ENCODE data around the gene PTPRG. TPM values are rescaled to one million over a fixed set of nuclear protein-coding genes. Genes with fewer than 3 reads are reported as not detected.

The PTPRG gene
- total RNA-seq, 1 experiment from 2014 or later = 0.74 TPM

DNA sequence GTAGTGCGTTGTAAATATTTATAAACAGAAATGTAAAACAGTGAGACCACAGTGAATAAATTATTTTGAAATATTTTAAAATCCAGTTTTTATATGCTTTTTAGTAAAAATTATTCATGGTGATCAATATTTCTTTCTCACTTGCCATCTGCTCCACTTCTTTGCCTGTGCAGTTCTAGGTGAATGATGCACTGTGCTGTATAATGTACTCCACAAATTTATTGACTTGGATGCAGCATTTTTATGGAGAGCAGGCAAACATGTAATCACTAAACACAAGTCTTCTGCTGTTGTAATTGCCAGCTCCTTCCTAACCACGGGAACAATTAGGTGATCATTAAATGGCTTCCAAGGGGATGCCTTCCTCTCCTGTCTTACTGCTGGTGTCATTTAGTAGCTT lies 395.9 kb downstream of the PTPRG start:
- Histone ChIP-seq H3K4me1 (ENCODE audit: control insufficient read depth, insufficient read depth, low read length) (no peaks in the 10 kb centered on the region), H3K36me3 (ENCODE audit: control insufficient read depth, insufficient read depth, low read length) (no peaks in the 10 kb centered on the region), H3K4me3 (ENCODE audit: low read depth in 2 of 2, low read length in 2 of 2) (no peak overlapping the region), H3K27ac (ENCODE audit: low read length) (no peak overlapping the region), H3K27me3 (ENCODE audit: control insufficient read depth, insufficient read depth, low read length) (no peaks in the 10 kb centered on the region), H3K9me3 (ENCODE audit: control insufficient read depth, insufficient read depth, low read depth, low read length) (no peaks in the 10 kb centered on the region)
- POLR2A ChIA-PET = no interaction called here
- BruUV-seq (replicated peaks) = no TSS peak
- in situ Hi-C loops (cut with HindIII; ENCODE audit: low pct_unique_long_range_greater_than_20kb, low sequenced_read_pairs) = no loop called here
- CTCF ChIA-PET = no interaction called here
- ATAC-seq = no peak
- no peak for DNase-seq (ENCODE audit: low read depth, low spot score)
- TF ChIP-seq POLR2AphosphoS5 (IDR thresholded peaks at IDR 0.05; ENCODE audit: low read depth, low read length) (no peak), TCF7L2 (IDR thresholded peaks at IDR 0.05; ENCODE audit: low read depth, low read length) (no peak), SIN3A (IDR thresholded peaks at IDR 0.05; ENCODE audit: borderline replicate concordance, insufficient read depth, low read depth, low read length) (no peak)
- intact Hi-C loops (cut with micrococcal nuclease; ENCODE audit: unreplicated experiment) = no loop called here

GRCh38 chr3:61960976-61961375 lies 399.6 kb downstream of the PTPRG start:
- no TSS peak for BruUV-seq (replicated peaks)
- ChIA-PET POLR2A (no interaction called here), CTCF (no interaction called here)
- in situ Hi-C loops (cut with HindIII; ENCODE audit: low pct_unique_long_range_greater_than_20kb, low sequenced_read_pairs) = no loop called here
- TF ChIP-seq CTCF (IDR thresholded peaks at IDR 0.05) (no peak), POLR2AphosphoS5 (IDR thresholded peaks at IDR 0.05; ENCODE audit: low read depth, low read length) (no peak), TCF7L2 (IDR thresholded peaks at IDR 0.05; ENCODE audit: low read depth, low read length) (no peak), REST (IDR thresholded peaks at IDR 0.05; ENCODE audit: insufficient read depth in 1 of 2, low read depth in 2 of 2, low read length in 1 of 2) (no peak), SIN3A (IDR thresholded peaks at IDR 0.05; ENCODE audit: borderline replicate concordance, insufficient read depth, low read depth, low read length) (no peak)
- no peak for DNase-seq (ENCODE audit: low read depth, low spot score)
- H3K27me3 ChIP-seq (ENCODE audit: control insufficient read depth, insufficient read depth, low read length) = no peaks in the 10 kb centered on the region
- H3K36me3 ChIP-seq (ENCODE audit: control insufficient read depth, insufficient read depth, low read length) = no peaks in the 10 kb centered on the region
- no peak overlapping the region for H3K27ac ChIP-seq (ENCODE audit: low read length)
- ATAC-seq = no peak
- H3K9me3 ChIP-seq (ENCODE audit: control insufficient read depth, insufficient read depth, low read depth, low read length) = no peaks in the 10 kb centered on the region
- intact Hi-C loops (cut with micrococcal nuclease; ENCODE audit: unreplicated experiment) = no loop called here
- H3K4me3 ChIP-seq (ENCODE audit: low read depth in 2 of 2, low read length in 2 of 2) = no peak overlapping the region
- H3K4me1 ChIP-seq (ENCODE audit: control insufficient read depth, insufficient read depth, low read length) = no peaks in the 10 kb centered on the region

DNA sequence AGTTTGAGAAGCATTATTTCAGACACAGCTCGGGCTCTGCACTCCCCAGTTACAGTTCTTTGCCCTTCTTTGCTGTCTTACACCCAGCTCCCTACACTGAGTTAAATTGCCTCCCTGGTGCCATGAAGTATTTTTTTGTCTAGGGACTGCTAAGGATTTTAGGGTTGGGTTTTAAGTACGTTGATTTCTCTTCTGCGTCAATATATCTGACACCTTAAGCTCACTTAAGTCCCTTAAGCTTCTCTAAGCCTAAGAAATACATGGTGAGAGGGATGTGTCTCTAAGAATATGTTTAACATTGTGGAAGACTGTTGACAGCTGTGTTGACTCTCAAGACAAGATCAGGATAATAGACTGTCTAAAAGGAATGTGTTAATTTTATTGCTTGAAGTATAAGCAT lies 400.5 kb downstream of the PTPRG start:
- intact Hi-C loops (cut with micrococcal nuclease; ENCODE audit: unreplicated experiment) (no loop called here), in situ Hi-C loops (cut with HindIII; ENCODE audit: low pct_unique_long_range_greater_than_20kb, low sequenced_read_pairs) (no loop called here)
- Histone ChIP-seq H3K27me3 (ENCODE audit: control insufficient read depth, insufficient read depth, low read length) (no peaks in the 10 kb centered on the region), H3K4me1 (ENCODE audit: control insufficient read depth, insufficient read depth, low read length) (no peaks in the 10 kb centered on the region), H3K36me3 (ENCODE audit: control insufficient read depth, insufficient read depth, low read length) (no peaks in the 10 kb centered on the region), H3K9me3 (ENCODE audit: control insufficient read depth, insufficient read depth, low read depth, low read length) (no peaks in the 10 kb centered on the region), H3K4me3 (ENCODE audit: low read depth in 2 of 2, low read length in 2 of 2) (no peak overlapping the region), H3K27ac (ENCODE audit: low read length) (no peak overlapping the region)
- ChIA-PET CTCF (no interaction called here), POLR2A (no interaction called here)
- ATAC-seq = no peak
- no peak for TF ChIP-seq REST (IDR thresholded peaks at IDR 0.05; ENCODE audit: insufficient read depth in 1 of 2, low read depth in 2 of 2, low read length in 1 of 2)
- TF ChIP-seq TCF7L2 (IDR thresholded peaks at IDR 0.05; ENCODE audit: low read depth, low read length) = no peak
- TF ChIP-seq SIN3A (IDR thresholded peaks at IDR 0.05; ENCODE audit: borderline replicate concordance, insufficient read depth, low read depth, low read length) = no peak
- no peak for TF ChIP-seq POLR2AphosphoS5 (IDR thresholded peaks at IDR 0.05; ENCODE audit: low read depth, low read length)
- no peak for TF ChIP-seq CTCF (IDR thresholded peaks at IDR 0.05)
- no TSS peak for BruUV-seq (replicated peaks)
- DNase-seq (ENCODE audit: low read depth, low spot score) = no peak

Data from Panc1 (cell line).